Activated CD4-positive, CD25-positive, alpha-beta regulatory T cell (primary cell): ENCODE measurements around the gene E2F8.

Experiments
- DNase-seq, 4 experiments: peaks; one replicate each; lab custom pipeline; 2025; lab: John Stamatoyannopoulos, UW

E2F8 gene

GRCh38 chr11:19187114-19187832, 53.5 kb downstream of the E2F8 start:
- no peak for DNase-seq

GRCh38 chr11:19185516-19186052, 55.2 kb downstream of the E2F8 start:
- no peak for DNase-seq

GRCh38 chr11:19185036-19185435, 55.7 kb downstream of the E2F8 start:
- no peak for DNase-seq

GRCh38 chr11:19183646-19184045, 57.1 kb downstream of the E2F8 start:
- no peak for DNase-seq

- no peak for DNase-seq
These were observed 59.0 kb downstream of the E2F8 start for GRCh38 chr11:19181531-19182261.

GRCh38 chr11:19176629-19177186, 64.0 kb downstream of the E2F8 start:
- DNase-seq, result no peak
